Measurements from ENCODE around the gene TSPAN9.

Gene TSPAN9

GRCh38 chr12:3302401-3303041 is 225.3 kb downstream of the TSPAN9 start:
- Histone ChIP-seq H3K4me2 (ENCODE audit: low read depth, low read length, poor library complexity, severe bottlenecking) (no peak overlapping the region), H3K4me3 (ENCODE audit: insufficient read depth, low read length, poor library complexity, severe bottlenecking) (no peak overlapping the region), H3K9me2 (replicated peaks; ENCODE audit: insufficient read depth, low read length) (no peaks in the 10 kb centered on the region), H3K79me2 (ENCODE audit: insufficient read depth, low read length) (no peaks in the 10 kb centered on the region), H3K9ac (ENCODE audit: low read length) (no peak overlapping the region), H3K9me3 (ENCODE audit: insufficient read depth, low read length) (no peaks in the 10 kb centered on the region), H3K36me3 (ENCODE audit: low read length) (no peaks in the 10 kb centered on the region), H4K20me1 (ENCODE audit: low read depth, low read length) (no peaks in the 10 kb centered on the region), H3K27me3 (ENCODE audit: low read length) (no peaks in the 10 kb centered on the region), H3K27ac (ENCODE audit: low read depth, low read length) (no peak overlapping the region), H3F3A (ENCODE audit: insufficient read depth) (no peaks in the 10 kb centered on the region), H2AFZ (ENCODE audit: low read depth, low read length, severe bottlenecking) (no peak overlapping the region)
- no peak for TF ChIP-seq EZH2phosphoT487 (conservative IDR thresholded peaks at IDR 0.05; ENCODE audit: low read length)
- TF ChIP-seq CTCF (IDR thresholded peaks at IDR 0.05; ENCODE audit: insufficient read depth, low read length, poor library complexity, severe bottlenecking), result no peak

- no peak overlapping the region for H3K4me2 ChIP-seq (ENCODE audit: low read depth, low read length, poor library complexity, severe bottlenecking)
- TF ChIP-seq EZH2phosphoT487 (conservative IDR thresholded peaks at IDR 0.05; ENCODE audit: low read length), result no peak
- TF ChIP-seq CTCF (IDR thresholded peaks at IDR 0.05; ENCODE audit: insufficient read depth, low read length, poor library complexity, severe bottlenecking), result no peak
- H3K27ac ChIP-seq (ENCODE audit: low read depth, low read length), result no peak overlapping the region
These were observed 226.4 kb downstream of the TSPAN9 start for GRCh38 chr12:3303410-3304136.

GRCh38 chr12:3304436-3305165 is 227.4 kb downstream of the TSPAN9 start:
- Histone ChIP-seq H3K4me2 (ENCODE audit: low read depth, low read length, poor library complexity, severe bottlenecking) (no peak overlapping the region), H3K27ac (ENCODE audit: low read depth, low read length) (no peak overlapping the region), H3K36me3 (ENCODE audit: low read length) (no peaks in the 10 kb centered on the region), H3F3A (ENCODE audit: insufficient read depth) (no peaks in the 10 kb centered on the region), H4K20me1 (ENCODE audit: low read depth, low read length) (no peaks in the 10 kb centered on the region), H3K9me2 (replicated peaks; ENCODE audit: insufficient read depth, low read length) (no peaks in the 10 kb centered on the region), H3K4me3 (ENCODE audit: insufficient read depth, low read length, poor library complexity, severe bottlenecking) (no peak overlapping the region), H3K9me3 (ENCODE audit: insufficient read depth, low read length) (no peaks in the 10 kb centered on the region), H3K27me3 (ENCODE audit: low read length) (no peaks in the 10 kb centered on the region), H3K9ac (ENCODE audit: low read length) (no peak overlapping the region), H3K79me2 (ENCODE audit: insufficient read depth, low read length) (no peaks in the 10 kb centered on the region), H2AFZ (ENCODE audit: low read depth, low read length, severe bottlenecking) (no peak overlapping the region)
- TF ChIP-seq CTCF (IDR thresholded peaks at IDR 0.05; ENCODE audit: insufficient read depth, low read length, poor library complexity, severe bottlenecking) (no peak), EZH2phosphoT487 (conservative IDR thresholded peaks at IDR 0.05; ENCODE audit: low read length) (no peak)

More at GRCh38 chr12:3303410-3304136, 226.4 kb downstream of the TSPAN9 start:
- no peak overlapping the region for H3K4me3 ChIP-seq (ENCODE audit: insufficient read depth, low read length, poor library complexity, severe bottlenecking)
- H2AFZ ChIP-seq (ENCODE audit: low read depth, low read length, severe bottlenecking), result no peak overlapping the region
- H3F3A ChIP-seq (ENCODE audit: insufficient read depth), result no peaks in the 10 kb centered on the region
- no peaks in the 10 kb centered on the region for H3K79me2 ChIP-seq (ENCODE audit: insufficient read depth, low read length)
- H3K9me2 ChIP-seq (replicated peaks; ENCODE audit: insufficient read depth, low read length), result no peaks in the 10 kb centered on the region
- no peaks in the 10 kb centered on the region for H3K27me3 ChIP-seq (ENCODE audit: low read length)
- H4K20me1 ChIP-seq (ENCODE audit: low read depth, low read length), result no peaks in the 10 kb centered on the region
- H3K9ac ChIP-seq (ENCODE audit: low read length), result no peak overlapping the region
- H3K36me3 ChIP-seq (ENCODE audit: low read length), result no peaks in the 10 kb centered on the region
- no peaks in the 10 kb centered on the region for H3K9me3 ChIP-seq (ENCODE audit: insufficient read depth, low read length)

All from SU-DHL-6 (cell line).